Mammary epithelial cell (primary cell): ENCODE results near the gene DGKD.

Experiments used
- EZH2 ChIP-seq: IDR thresholded peaks from 2 replicates; pipeline ENCODE4 v1.6.1; 2012; ENCODE audit warnings: low read length, inconsistent platforms, borderline replicate concordance
- TF ChIP-seq, protein P1 (sequence below), 2 donors: IDR thresholded peaks in 1 of 2; conservative IDR thresholded peaks in 1 of 2; 2 replicates each; pipeline ENCODE4 v1.5.1; 2011 to 2012; ENCODE audit warnings: inconsistent platforms in 2 of 2, low read length in 2 of 2, mild to moderate bottlenecking in 2 of 2, control low read depth in 1 of 2, low read depth in 1 of 2; ENCODE audit not compliant: insufficient read depth in 1 of 2; ENCODE audit errors: extremely low read depth in 1 of 2

- TF ChIP-seq, protein P1, sequence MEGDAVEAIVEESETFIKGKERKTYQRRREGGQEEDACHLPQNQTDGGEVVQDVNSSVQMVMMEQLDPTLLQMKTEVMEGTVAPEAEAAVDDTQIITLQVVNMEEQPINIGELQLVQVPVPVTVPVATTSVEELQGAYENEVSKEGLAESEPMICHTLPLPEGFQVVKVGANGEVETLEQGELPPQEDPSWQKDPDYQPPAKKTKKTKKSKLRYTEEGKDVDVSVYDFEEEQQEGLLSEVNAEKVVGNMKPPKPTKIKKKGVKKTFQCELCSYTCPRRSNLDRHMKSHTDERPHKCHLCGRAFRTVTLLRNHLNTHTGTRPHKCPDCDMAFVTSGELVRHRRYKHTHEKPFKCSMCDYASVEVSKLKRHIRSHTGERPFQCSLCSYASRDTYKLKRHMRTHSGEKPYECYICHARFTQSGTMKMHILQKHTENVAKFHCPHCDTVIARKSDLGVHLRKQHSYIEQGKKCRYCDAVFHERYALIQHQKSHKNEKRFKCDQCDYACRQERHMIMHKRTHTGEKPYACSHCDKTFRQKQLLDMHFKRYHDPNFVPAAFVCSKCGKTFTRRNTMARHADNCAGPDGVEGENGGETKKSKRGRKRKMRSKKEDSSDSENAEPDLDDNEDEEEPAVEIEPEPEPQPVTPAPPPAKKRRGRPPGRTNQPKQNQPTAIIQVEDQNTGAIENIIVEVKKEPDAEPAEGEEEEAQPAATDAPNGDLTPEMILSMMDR (conservative IDR thresholded peaks at IDR 0.05 in 1 of 2, IDR thresholded peaks at IDR 0.05 in 1 of 2; ENCODE audit: extremely low read depth in 1 of 2, insufficient read depth in 1 of 2, low read depth in 1 of 2, low read length in 2 of 2): no peak
- TF ChIP-seq EZH2: no peak
Measured at GRCh38 chr2:233458826-233459225, 104.5 kb downstream of the DGKD start.
